Epithelial cell of prostate (primary cell): Measurements from ENCODE around the gene CACNA2D1.
"Not testable (repeated sequence)": the region's sequence is repeated elsewhere in the genome, so short reads cannot be mapped to it uniquely, and the experiment has no call there.

Experiments used
- DNase-seq: peaks from one replicate; pipeline ENCODE4 v3.0.0-alpha.2; 2011; ENCODE audit warnings: low read depth, low spot score
- H3K27ac ChIP-seq: fragments of 450-650 bp; 2 replicates; pipeline ENCODE4 v1.5.1; 2017; ENCODE audit warnings: mild to moderate bottlenecking

The CACNA2D1 gene

DNA sequence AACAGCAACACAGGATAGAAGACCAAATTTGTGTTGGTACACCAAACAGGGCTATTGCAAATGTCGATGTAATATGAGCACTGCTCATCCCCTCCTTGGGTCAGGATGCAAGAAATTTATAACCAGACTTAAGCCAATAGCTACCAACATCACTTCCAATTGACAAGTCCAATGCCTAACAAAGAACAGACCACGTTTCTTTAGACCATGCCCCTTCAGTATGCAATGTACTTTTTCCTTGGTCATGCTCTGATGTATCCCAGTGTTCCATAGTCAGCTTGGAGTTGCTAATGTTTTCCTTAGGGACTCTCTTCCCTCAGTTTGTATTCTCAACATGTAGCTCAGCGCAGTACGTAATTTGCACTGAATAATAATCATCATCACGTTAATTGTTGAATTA is 7.8 kb downstream of the CACNA2D1 start:
- H3K27ac ChIP-seq = no peak overlapping the region
- DNase-seq = no peak

GRCh38 chr7:82434275-82435022 is 9.1 kb downstream of the CACNA2D1 start:
- no peak for DNase-seq
- H3K27ac ChIP-seq = no peak overlapping the region

DNA sequence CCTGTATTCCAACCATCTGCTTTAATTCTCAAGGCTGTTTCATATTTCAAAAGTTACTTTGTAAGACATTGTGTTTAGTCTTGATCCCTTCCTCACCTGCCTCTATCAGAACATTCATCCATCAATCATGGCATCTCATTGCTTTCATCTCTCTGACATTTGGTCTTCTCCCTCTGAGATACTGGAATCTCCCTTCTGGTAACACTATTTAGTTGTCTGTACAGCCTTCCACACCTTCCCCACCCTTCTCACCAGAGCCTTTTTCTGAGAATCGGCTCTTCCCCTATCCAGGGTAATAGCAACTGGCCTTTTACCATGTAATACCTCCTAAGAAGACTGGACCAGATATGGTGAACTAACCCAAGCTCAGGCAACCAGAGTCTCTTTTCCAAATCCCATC is 10.1 kb downstream of the CACNA2D1 start:
- no peak overlapping the region for H3K27ac ChIP-seq
- no peak for DNase-seq

DNA sequence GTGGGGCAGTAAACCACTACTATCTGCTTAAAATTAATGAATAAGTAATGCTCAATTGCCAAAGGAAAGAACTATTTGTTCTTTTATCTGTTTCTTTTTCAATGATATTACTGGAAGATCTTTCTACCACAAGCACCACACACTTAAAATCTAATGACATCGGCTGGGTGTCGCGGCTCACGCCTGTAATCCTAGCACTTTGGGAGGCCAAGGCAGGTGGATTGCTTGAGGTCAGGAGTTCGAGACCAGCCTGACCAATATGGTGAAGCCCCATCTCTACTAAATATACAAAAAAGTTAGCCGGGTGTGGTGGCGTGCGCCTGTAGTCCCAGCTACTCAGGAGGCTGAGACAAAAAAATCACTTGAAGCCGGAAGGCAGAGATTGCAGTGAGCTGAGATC is 10.8 kb downstream of the CACNA2D1 start:
- not testable (repeated sequence) for DNase-seq, H3K27ac ChIP-seq

DNA sequence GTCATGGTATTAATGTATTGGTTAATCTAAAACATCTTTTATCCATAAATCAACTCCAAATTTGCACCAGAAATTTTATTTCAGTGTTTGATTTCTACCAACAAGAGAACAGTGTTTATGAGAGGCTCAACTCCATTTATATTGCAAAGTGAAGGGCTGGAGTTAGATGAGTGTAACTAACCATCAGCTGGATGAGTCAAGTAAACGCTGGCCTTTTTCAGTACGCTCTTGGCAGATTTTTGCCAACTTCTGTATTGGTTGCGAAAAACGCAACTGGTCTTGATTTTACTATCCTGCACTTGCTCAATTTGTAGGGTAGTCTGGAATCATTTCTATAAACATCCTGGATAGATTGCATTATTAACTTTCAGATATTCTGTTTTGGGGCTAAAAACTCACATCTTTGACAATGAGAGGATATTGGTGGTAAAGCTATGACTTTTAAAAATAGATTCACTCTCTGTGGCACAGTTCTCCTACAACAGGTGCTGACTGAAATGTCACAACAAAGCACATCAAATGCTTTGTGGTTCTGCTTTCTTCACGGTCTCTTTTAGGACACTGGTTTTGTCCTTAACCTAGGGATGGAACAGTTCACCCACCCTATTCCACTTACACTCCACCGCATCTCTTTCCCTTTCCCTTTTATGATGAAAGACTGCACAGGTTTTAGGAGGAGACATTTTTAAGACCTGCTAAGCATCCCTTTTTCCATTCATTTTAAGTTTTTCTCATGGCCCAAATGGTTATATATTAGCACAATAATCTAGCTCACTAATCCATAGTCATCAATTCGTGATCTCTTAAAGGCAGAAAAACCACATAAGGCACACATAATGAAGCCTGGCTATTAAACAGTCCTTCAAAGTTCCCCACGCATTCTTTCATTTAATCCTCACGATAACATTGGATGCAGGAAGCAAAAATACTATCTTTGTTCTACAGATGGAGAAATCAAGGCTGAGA is 12.8 kb downstream of the CACNA2D1 start:
- no peak overlapping the region for H3K27ac ChIP-seq
- no peak for DNase-seq

DNA sequence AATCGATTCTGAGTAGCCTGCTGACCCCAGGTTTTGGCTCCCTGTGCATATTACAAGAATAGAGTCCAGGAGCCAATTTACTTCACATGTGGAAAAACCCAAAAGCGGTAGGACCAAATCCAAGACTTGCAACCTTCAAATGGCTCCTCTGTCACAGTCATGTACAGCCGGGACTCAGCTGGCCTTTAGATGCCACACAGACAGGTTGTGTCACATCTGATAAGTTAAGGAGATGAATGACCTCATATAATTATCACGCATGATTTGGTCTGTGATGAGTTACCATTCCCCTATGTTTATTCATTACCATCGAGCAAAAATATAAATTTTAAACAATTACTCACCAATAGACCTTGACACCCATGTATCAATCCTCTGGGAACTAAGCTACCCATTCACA is 14.2 kb downstream of the CACNA2D1 start:
- no peak overlapping the region for H3K27ac ChIP-seq
- DNase-seq = no peak

DNA sequence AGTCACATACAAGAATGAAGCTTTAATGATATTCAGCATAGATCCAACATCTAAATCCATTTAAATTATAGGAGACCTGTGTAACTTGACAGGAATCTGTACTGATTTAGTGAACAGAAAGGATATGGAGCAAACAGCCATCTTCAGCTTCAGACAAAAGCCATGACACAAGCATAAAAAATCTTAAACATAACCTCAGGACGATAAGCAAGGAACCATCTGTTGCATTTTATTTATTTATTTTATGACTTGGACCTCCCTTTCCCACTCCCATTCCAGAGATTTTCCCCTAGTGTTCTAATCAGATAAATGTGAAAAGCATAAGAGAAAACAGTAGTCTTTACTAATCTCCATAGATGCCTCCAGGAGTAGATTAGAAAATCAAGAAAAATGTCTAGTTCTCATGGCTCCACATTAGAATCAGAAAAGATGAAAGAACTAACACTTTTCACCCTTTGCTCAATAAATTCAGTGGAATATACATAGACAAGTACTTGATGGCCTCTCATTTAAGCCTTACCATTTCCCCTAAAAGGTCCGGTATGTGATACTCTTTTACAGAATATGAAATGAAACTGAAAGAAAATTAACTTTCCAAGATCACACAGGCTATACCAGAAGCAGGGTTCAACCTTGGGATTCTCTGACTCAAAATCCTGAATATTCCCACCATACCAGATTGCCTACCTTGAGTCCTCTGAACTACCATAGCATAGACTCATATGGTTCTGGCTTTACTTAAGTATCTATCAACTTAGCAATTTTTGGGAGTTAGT is 15.2 kb downstream of the CACNA2D1 start:
- H3K27ac ChIP-seq = no peak overlapping the region
- no peak for DNase-seq

GRCh38 chr7:82423446-82423845 is 20.1 kb downstream of the CACNA2D1 start:
- no peak for DNase-seq
- no peak overlapping the region for H3K27ac ChIP-seq

DNA sequence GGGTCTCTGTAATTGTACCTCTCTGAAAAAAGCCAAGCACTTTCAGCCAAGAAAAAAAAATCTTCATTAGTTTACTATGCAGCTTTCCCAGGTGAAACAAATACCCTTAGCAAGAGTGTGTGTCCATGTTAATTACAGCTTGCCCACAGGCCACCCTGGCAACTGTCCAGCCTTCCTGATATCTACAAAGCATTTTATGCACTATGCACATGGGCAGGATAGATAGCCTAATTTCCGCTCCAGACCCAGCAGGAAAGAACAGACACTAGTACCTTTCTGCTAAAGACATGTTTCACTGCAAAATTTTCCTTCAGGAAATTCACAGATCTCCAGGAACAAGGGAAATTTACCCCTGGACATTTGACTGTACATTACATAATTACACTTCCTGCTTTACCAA is 24.4 kb downstream of the CACNA2D1 start:
- no peak for DNase-seq
- no peak overlapping the region for H3K27ac ChIP-seq

- DNase-seq = no peak
- H3K27ac ChIP-seq = no peak overlapping the region
Observed at GRCh38 chr7:82417898-82418297, 25.7 kb downstream of the CACNA2D1 start.

DNA sequence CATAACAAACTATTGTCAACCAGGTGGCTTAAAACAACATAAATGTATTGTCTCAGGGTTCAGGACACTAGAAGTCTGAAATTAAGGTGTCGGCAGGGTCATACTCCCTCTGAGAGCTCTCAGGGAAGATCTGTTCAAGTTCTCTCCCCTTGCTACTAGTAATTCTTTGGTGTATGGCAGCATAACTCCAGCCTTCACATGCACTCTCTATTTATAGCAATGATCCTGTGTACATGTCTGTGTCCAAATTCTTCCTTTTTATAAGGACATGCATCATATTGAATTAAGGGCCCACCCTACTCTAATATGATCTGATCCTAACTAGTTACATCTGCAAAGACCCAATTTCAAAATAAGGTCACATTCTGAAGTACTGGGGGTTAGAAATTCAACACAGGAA is 27.2 kb downstream of the CACNA2D1 start:
- H3K27ac ChIP-seq = no peak overlapping the region
- no peak for DNase-seq

DNA sequence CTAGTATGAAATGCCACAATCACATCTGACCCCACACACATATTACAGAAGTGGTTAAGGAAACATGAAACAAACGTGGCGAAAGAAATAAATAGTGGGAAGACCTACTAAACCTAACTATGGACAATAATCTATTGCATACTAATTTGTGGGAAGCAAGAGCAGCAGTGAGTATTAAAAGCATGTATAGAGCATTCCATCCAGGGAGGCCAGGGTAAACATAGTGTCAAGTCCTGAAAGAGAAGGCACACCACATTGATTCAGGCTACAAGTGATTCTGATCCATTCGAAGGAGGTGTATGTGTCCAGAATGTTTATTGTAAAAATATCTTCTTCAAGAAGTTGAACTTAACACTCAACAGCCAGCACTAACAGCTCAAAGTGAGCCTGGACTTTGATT is 29.2 kb downstream of the CACNA2D1 start:
- no peak overlapping the region for H3K27ac ChIP-seq
- no peak for DNase-seq

DNA sequence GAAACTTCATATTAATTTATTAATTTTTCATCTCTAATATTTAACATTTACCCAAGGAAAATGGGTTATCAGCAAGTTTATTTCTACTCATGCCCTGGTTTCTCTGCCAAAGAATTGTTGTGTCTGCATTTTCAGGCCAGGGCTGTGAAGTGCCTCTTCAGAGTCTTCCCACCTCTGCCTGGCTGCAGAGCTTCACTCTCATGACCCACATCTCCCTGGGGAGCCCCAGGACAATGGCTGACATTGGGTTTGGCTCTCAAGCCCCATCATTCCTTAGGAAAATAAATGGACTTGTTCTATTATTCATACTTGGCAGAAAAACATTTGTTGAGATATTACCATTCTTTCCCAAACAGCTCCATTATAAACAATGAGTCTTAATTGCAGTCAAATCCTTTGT is 30.3 kb downstream of the CACNA2D1 start:
- H3K27ac ChIP-seq = no peak overlapping the region
- no peak for DNase-seq

DNA sequence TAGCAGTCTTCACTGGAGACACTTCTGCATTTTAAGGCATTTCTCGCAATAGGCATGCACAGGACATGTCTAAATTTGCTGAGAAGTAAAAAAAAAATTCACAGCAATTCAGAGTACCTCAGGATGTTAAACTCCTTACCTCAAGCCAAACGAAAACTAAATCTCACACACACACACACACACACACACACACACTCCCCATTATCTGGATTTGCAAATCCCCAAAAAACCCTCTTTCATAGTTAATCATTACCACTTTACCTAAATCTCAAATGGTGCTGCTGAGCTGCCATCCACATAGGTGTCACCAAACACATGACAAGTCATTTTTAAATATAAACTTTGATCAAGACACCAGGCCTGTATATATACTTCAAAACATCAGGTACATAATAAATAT is 31.8 kb downstream of the CACNA2D1 start:
- no peak for DNase-seq
- no peak overlapping the region for H3K27ac ChIP-seq

DNA sequence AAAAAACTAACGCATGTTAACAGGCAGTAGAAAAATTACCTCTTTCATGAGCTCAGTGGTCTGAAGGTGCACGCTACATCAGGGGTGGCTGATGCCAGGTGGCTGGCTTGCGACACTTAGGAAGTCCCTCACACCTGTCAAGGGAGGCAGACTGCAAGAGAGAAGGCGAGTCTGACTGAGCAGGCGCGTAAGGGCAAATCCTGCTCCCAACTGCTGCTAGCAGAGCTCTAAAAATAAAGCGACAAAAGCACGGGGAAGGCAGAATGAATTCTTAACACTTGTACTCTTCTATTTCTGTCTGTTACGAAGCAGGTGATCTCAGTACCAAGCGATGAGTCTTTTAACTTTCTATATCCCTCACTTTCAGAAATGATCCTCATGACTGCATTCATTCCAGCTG is 33.1 kb downstream of the CACNA2D1 start:
- no peak overlapping the region for H3K27ac ChIP-seq
- DNase-seq = no peak

DNA sequence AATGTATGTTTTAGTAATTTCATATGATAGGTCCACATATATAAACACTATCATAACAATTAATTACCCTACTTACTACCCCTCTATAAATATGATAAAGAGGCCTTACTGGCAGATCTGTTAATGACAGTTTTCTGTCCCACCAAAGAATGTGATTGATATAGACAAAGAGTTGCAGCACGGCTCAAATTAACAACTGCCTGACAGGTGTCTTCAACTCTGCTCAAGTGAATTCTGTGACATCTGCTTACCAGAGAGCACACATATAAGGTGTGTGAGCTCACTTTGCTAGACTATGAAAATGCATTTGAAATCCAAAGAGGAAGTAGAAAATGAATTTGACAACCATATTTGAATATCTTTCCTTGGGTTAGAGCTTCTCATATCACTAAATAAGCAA is 36.6 kb downstream of the CACNA2D1 start:
- H3K27ac ChIP-seq = no peak overlapping the region
- DNase-seq = no peak

GRCh38 chr7:82405301-82405700 is 38.3 kb downstream of the CACNA2D1 start:
- DNase-seq = no peak
- no peak overlapping the region for H3K27ac ChIP-seq

DNA sequence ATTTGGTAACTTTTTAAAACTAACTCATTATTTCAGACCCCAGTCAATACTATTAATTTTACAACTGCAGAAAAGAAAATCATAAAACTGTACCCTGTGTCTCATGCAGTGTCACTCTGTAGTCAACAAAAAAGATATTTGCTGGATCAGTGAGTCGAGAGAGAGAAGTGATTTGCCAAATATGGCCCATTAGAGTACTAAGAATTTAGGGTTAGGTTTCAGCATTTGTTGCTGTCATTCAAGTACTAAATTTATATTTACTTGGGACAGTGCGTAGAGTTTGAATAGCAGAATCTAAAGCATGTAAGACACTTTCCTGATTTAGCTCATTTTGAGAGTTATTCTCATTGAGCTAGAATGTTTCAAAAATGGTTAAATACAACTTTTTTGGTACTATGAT is 38.9 kb downstream of the CACNA2D1 start:
- no peak overlapping the region for H3K27ac ChIP-seq
- DNase-seq = no peak

DNA sequence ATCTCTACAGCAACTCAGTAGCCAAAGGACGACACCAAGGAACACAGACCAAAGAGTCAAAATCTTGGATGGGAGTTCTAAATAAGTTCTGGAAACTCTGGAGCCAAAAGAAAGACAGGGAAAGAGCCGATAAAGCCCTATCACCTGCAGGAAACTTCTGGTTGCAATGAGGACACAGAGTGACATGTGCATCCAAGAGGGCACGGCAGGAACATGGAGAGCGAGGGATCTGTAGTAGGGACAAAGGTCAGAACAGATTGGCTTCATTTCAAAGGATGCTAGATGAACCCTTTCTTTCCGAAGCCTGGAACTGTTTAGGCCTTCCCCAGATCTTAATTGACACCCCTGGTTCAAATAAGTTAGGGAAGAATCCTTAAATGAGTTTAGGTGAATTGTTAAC is 39.5 kb downstream of the CACNA2D1 start:
- no peak for DNase-seq
- H3K27ac ChIP-seq = no peak overlapping the region

GRCh38 chr7:82397879-82398524 is 45.6 kb downstream of the CACNA2D1 start:
- H3K27ac ChIP-seq = no peak overlapping the region
- no peak for DNase-seq
